Measurements from ENCODE around the gene DCTD.

The DCTD gene

DNA sequence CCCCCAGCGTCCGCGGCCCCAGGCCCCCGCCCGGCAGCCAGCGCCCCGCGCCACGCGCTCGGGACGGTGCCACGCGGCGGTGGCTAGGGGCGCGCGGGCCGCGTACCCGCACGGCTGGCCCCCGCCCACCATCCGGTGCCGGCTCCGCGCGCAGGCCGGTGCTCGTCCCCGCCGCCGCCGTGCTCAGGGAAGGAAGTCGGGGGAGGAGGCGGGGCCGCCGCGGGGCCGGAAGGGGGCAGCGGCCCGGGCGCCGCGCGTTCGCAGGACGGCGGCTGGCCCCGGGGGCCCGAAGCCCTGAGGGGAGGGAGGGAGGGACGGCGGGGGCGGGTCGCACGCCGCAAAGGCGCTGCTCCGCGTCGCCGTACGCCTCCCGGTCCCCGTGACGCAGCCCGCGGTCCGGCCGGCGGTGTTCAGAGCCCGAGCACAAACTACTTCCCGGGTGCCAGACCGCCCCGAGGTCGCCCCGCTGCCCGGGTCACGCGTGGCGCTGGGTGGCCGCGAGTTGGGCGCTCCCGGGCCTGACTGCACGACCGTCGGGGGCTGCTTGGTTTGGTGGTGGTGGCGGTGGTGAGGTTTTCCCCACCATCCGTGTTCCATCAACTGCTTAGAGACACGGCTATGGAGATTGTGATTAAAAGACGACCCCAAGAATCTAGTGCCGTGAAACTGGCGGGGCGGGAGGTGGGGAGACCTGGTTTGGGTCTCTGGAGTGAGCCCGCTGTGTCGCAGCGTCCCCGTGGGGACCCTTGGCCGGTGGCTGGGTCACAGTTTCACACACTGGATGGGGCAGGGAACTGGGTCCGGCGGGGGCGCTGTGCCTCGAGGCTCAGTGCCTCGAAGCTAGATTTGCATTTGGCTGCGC, at the start of gene DCTD:
Gene DCTD (minus strand): TSS at position 205 of the 862 bp plus-strand sequence. CDS start 1,818 bp downstream, outside the sequence.
- DNase-seq: peak; percentile 82

DNA sequence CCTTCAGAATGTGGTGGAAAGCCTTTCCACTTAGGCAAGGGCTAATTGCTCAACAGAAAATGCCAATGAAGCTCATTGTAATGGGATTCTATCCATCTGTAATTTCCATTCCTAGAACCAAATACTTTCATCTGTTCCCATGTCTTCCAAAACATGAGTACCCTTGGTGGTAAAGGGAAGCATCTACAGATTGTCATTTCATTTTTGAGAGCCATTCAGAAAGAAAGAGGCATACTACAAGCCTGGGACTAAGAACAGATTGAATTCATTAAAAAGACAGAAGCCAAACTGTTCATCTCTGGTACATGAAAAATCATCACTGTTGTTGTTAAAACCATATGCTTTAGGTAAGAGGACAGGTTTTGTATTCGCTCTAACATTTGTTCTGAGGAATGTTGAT, 43.6 kb upstream of the DCTD start:
- no peak for DNase-seq

DNA sequence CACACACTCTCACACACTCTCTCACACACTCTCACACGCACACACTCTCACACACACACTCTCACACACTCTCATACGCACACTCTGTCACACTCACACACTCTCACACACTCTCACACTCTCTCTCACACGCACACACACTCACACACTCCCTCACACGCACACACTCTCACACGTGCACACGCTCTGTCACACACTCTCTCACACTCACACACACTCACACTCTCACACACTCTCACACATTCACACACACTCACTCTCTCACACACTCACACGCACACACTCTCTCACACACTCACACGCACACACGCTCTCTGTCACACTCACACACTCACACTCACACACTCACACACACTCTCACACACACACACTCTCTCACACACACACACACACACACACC, 43.0 kb upstream of the DCTD start:
- no peak for DNase-seq

DNA sequence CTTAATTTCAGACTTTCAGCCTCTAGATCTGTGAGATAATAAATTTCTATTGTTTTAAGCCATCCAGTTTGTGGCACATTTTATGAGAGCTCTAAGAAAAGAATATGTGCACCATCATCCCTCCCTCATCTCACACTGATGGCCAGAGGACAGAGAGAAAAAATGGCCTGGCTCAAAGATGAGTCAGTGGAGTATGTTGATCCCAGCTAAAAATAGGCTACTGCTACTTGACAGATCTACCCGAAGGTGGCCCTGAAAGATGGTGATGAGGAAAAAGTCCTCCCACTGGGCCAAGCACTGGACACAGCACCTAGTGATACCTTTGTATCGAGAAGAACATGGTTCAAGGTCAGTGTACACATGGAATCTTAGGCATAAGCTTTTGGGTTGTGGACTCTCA, 38.2 kb upstream of the DCTD start:
- DNase-seq: no peak

DNA sequence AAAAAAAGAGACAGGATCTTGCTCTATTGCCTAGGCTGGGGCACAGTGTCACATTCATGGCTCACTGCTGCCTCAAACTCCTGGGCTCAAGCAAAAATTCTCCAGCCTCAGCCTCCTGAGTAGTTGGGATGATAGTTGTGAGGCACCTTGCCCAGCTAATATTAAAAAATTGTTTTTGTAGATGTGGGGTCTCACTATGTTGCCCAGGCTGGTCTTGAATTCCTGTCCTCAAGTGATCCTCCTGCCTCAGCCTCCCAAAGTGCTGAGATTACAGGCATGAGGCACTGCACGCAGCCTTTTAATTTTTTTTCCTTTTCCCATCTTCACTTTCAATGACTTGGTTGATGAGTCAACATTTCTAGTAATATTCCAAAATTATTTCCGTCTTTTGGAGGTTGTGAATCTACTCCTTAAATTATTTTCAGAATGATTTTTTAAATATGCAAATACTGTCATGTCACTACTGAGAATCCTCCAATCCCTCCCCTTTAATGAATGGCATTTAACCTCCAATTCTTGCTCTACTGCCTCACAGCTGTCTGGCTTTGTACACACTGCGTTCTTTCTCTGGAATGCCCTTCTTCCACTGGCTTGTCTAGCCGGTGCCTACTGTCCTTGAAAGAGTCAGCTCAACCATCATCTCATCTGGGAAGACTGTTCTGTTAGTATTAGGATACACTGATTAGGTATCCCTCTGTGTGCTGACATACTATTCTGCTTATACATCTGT, 27.5 kb upstream of the DCTD start:
- DNase-seq: no peak

DNA sequence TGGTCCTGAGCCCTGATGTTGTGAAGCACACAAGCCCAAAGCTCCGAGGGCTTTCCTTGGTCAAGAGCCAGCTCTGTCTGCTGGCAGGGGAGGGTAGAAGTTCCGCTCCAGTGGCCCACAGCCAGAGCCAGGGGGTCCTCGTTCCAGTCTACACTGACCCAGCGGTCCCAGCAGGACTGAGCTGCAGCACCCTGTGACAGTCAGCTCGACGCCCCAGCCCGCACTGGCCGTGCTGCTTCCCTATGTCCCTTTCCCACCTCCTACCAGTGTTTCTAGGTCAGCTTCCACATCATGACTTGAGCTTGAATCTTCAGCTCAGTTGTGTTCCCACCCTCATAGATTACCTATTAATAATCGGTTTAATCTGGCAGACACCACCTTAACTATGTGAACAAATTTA, 22.5 kb upstream of the DCTD start:
- no peak for DNase-seq

DNA sequence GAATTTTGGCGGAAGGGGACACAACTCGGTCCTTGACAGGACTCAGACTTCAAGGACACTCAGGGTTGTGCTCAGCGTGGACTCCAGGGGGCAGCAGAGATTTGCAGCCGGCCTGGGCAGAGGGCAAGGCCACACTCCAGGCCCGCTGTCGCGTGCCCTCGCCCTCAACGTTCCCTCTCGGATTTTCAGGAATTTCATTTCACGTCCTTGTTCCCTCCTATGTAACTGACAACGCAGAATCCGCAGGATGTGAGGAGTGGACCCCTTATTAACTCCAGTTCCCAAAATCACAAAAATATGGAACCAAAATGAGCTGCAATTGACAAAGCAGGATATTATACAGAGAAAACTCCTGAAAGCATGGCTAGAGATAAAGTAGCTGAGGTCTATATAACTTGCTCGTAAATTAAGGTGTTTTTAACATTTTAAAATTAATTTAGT, 21.0 kb upstream of the DCTD start:
- peak; percentile 68 for DNase-seq

DNA sequence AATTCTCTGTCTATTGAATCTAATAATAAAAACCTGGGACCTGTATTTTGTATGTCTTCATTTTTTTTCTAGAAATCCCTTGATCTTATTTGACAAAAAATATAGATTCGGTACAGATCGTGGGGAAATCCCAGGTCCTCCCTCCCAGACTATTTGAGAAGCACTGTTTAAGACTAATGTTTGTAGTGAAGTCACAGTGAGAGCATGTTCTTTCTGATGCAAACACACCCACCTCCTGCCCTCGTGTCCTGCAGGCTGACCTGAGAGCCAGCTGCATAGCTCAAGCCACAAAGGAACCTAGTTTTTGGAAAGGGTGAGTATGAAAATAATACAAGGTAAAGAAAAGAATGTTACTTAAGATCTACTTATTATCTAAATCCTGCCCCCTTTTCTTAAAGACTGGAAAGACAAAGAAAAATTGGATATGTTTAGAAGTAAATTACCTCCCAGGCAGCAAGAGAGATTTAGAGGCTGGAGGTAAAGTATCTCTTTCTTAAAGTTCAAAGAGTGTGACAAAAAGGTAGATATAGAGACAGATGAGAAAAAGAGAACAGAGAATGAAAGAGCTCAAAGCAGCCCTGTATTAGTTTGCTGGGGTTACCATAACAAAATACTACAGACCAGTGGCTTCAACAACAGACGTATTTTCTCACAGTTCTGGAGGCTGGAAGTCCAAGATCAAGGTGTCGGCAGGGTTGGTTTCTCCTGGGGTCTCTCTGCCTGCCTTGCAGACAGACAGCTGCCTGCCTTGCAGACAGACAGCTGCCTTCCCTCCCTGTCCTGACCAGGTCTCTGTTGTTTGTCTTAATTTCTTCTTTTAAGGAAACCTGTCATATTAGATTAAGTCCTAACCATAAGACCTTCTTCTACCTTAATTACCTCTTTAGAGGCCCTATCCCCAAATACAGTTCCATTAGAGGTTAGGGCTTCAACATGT, 20.4 kb upstream of the DCTD start:
- DNase-seq: no peak

DNA sequence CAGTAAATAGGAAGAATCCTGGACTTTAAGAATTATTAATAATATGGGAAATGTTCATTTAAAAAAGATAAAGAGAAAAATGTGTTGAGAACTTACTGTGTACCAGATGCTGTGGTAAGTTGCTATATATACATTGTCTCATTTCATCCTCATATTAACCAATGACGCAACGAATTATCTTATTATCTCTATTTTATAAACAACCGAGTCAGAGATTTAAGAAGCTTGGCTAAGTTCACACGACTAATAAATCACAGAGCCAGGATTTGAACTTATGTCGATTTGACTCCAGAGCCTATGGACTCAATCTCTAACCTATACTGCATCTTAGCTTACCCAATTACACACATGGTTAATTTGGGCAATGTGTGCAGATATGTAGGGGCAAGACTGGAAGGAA, 15.5 kb upstream of the DCTD start:
- no peak for DNase-seq

DNA sequence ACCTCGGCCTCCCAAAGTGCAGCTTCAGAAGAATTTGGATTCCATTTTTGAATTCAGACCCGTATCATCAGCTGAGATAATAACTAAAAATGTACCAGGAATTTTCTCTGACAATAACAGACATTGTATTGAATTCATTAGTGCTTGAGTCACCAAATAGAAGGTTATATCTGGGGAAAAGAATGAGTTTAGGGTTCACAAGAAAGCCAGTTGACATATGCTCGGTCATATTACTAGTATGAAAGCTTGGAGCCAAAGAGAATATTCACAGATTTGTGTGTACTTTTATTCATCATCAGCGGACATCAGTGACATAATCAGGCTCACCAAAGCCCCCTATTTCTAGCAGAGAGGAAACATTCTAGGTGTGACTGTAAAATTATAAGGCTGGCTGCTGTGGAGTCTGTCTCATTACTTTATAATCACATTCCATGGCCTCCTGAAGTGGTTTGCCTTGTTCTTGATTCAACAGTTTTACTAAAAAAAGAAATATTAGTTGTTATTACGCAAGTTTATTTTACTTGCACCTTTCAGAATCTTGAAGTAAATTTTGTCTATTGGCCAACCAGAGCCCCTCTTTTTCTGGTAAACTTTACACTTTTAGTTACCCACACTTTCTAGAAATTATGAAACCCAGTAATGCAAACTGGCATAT, 14.6 kb upstream of the DCTD start:
- DNase-seq: no peak

DNA sequence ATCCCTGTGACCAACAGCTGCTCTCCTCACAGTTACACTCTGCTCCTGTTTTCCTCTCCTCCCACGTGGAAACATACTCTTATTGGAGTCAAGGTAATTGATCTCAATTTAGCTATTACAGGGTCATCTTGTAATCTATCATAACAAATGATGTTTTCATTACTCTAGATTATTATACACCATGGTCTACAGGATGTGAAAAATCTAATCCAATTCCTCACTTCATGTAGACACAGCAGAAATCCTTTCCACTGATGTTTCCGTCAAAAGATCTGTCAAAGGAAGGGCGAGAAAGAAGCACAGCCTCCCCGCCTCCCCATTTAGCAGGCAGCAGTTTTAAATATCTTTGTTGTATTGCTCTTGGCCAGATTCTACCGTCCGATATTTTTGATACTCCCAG, 13.7 kb upstream of the DCTD start:
- DNase-seq: no peak

DNA sequence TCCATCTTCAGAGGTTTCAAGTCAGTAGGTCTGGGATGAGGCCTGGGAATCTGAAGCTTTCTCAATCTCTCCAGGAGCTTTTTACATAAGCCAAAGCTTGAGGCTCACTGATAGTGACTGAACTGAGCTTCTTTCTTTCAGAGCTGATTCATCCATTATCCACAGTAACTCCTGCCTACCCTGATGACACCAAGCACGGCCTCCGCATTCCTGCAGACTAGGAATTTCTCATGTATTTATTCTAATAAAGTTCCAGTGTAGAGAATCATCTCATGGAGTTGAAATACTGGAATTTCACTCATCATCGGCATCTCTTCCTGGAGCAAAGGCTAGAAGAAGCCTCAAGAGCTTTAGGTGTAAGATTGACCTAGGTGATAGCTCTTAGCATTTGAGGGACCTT, 12.1 kb upstream of the DCTD start:
- DNase-seq: no peak

DNA sequence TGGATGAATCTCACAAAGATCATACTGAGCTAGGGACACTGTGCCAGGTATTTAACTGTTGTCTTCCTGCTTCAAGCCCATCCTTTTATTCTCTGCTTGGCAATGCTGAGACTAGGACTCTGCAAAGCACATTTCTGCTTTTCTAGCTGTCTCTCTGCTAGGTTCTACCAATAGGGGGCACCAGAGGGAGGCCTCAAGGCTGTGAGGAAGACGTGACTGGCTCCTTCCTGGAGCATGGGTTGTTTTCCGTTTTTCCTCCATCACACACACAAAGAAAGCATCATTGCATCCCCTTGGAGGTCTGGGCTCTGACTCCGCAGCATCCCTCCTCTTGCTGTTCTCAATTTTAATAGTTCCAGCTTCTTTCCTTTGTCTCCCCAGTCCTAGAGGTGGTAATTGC, 10.9 kb upstream of the DCTD start:
- DNase-seq: no peak

DNA sequence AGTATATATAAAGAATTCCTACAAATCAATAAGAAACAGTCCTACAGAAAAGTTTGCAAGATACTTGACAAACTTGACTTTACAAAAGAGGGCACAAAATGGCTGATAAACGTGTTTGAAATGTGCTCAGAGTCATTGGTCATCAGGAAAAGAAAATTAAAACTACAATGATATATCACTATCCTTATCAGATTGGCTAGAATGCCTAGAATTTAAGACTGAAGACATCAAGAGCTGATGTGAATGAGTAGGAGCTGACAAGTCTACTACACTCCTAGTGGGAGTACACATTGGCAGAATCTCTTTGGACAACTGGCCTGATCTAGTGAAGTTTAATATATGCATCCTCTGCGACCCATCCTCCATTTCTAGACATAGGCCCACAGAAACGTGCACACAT, 10.3 kb upstream of the DCTD start:
- no peak for DNase-seq

DNA sequence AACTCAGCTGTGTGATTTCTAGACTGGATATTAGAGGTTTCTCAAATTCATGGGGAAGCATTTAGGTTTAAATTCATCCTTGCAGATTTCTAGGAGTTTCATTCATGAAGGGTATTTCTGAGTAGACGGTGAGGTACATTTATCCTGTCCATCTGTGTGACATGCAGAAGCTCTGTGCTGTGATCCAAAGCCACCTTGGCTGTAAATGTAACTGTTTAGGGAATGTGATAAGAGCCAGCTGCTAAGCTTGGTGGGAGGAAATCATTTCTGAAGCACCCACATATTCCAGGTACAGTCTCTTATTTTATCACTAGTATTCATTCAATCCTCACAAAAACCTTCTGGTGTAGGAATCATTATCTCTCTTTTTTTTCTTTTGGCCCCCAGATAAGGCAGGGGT, 8.7 kb upstream of the DCTD start:
- DNase-seq: no peak

DNA sequence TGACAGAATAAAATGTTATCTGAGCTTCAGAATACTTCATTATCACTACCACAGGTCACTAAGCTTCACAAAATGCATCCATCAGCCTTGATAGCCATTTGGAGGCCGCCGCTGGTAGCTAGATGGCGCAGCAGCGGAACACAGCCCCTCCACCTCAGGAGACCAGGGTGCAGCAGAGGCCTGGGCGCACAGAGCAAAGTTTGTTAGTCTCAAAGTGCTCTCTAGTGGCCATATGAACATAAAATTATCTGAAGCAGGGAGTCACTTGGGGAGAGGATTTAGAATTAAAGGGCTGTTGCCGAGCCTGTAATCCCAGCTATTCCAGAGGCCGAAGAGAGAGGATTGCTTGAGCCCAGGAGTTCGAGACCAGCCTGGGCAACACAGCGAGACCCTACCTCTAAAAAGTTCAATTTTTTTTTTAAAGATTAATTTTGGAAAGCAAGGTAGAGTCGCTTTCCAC, 8.1 kb upstream of the DCTD start:
- no peak for DNase-seq

DNA sequence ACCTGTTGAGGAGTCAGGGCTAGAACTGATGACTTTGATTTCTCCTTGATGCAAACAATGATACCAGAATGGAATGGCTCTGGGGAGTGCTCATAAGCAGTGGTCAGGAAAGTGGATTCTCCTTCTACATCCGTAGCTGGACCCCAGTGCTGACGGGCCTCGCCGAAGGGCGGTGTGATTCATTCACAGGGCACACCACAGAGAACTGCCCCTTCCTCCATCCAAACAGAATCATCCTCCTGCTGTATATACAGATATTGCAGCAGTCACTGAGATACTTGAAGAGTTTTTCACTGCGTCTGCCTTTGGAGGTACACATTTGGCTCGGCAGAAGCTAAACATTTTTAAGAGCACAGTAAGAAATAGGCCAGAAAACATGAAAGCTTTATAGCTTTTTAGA, 7.3 kb upstream of the DCTD start:
- no peak for DNase-seq

DNA sequence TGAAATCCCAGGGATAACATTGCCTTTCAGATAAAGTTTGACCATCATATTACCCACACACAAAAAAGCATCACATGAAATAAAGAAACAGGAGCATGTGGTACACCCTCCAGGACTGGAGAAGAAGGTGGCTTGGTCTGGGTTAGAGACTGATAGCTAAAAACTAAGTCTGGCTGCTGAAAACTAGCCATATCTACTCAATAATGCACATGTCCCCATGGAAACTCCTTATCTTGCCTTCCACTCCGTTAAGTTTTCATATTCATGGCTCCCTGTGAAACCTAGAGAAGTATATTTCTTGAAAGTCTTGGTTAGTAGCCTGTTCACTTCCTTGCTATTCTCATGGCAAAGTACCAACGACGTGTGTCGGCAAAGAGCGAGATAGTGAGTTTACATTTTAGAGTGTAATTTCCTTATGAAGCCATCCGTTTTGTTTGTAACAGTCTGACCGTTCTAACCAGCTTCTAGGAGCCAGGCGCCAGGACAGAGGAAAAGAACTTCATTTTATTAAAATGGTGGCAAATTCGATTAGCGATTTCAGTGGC, 6.7 kb upstream of the DCTD start:
- no peak for DNase-seq

DNA sequence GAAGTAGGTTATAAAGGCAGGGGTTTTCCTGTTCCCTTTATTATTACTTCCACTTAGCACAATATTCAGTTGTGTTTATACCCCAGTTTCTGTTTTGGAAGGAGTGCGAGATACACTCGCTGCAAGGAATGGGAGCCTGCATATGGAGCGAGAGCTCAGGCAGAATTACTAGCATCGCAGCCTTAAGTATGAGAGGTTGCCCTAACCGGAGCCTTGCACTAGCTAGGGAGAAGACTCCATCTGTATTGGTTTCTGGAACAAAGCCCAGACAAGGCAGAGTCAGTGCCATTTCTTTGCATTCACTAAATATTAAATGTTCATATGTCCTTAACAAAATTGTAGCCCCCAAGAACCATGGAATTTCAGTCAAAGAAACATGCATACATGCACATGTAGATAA, 6.2 kb upstream of the DCTD start:
- DNase-seq: no peak

DNA sequence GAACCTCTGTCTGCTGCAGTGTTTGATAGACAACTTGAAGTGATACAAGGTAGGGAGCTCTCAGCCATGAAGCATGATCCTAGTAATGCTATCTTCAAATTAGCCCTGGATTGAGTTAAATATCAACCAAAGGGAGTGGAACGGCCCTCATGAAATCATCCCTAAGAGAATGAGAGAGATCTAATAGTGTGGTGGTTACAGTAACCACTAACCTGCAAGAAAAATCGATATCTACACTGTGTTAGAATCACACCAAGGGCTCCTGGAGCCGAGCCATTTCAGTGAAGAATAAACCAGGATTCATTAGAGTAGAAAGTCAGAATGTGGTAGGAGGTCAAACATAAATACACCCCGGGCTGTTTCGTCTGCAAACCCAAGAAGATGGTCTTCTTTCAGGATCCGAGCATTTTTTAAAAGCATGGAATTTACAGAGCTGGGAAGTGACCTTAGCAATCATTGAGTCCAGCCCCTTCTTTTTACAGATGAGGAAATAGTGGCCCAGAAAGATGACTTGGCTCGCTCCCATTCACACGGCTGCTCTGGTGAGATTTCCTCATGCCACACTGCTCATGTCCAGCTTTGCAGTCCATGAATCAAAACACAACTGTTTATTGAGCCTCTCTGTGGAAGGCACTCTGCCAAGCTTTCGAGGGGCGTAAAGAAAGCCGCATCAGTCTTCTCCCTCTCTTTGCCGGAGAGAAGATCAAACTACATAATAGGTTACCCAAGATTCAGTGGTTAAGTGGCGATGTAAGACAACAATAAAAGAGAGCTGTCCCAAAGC, 5.5 kb upstream of the DCTD start:
- no peak for DNase-seq

DNA sequence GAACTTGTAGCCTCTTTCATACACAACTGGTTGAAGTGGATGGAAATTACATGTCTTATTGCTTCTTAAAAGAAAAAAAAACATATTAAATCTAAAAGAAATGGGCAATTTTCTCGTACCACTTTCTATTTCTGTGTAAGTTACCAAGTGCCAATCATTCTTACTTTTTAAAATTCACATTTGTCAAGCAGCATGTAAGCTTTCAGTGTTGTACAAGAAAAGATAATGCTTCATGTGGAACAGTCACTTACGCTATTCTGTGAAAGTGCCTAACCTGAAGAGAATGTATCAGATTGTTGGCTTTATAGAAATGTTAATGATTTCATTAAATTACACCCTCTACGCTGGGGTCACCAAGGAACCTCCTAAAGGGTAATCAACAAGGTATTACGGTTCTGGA, 4.4 kb upstream of the DCTD start:
- DNase-seq: no peak

DNA sequence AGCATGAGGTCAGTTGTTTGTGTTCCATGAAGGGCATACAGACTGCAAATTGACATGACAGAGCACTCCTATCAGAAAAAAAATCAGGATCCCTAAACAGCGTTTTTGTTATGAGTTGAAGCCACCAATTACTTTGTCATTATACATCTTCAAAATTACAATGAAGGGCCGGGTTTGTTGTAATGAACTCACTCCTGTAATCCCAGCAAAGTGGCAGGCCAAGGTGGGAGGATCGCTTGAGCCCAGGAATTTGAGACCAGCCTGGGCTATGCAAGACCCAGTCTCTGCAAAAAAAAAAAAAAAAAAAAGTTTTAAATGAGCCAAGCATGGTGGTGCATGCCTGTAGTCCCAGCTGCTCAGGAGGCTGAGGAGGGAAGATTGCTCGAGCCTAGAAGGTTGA, 3.5 kb upstream of the DCTD start:
- no peak for DNase-seq
